ENCODE measurements around the gene RIF1.
"Not testable (repeated sequence)": the region's sequence is repeated elsewhere in the genome, so short reads cannot be mapped to it uniquely, and the experiment has no call there.

The RIF1 gene

DNA sequence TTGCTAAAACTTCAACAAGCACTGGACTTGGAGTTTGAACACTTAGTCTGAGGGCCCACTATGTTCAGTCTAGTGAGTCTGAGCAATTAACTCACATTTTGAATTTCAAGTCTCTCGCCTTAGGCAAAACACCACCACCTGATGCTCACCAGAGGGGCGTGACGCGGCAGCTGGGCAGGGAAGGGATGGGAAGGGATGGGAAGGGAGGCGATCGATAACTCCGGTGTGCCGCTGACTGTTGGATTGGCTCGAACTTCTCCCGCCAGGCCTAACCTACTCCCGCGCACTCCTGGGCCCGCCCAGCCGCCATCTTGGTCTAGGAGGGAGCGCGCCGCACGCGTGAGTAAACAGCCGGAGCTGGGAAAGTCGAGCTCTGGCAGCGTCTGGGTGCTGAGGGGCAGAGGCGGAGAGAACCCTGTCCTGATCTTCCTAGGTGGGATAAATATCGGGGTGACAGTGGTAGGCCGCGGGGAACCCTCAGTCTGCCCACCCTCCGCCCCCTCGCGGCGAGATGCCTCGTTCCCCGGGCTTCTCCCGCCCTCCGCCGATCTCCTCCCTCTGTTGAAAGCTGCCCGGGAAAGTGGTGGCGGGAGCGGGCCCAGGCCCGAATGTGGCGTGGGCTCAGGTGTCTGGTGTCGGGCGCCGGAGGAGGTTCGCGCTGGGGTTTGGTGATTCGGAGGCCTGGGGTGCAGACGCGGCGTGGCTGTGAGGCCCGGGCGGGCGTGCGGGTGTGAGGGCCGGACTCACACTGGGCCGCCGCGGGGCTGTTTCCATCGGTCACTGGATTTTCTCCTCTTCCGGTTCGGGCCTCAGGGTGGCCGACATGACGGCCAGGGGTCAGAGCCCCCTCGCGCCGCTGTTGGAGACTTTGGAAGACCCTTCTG is at the start of gene RIF1:
Gene RIF1 (plus strand): TSS at position 302 of the 884 bp plus-strand sequence. CDS start 522 bp downstream, at position 824.
- DNase-seq (ENCODE audit: low read depth in 2 of 2): peak; percentile 39 to 53

DNA sequence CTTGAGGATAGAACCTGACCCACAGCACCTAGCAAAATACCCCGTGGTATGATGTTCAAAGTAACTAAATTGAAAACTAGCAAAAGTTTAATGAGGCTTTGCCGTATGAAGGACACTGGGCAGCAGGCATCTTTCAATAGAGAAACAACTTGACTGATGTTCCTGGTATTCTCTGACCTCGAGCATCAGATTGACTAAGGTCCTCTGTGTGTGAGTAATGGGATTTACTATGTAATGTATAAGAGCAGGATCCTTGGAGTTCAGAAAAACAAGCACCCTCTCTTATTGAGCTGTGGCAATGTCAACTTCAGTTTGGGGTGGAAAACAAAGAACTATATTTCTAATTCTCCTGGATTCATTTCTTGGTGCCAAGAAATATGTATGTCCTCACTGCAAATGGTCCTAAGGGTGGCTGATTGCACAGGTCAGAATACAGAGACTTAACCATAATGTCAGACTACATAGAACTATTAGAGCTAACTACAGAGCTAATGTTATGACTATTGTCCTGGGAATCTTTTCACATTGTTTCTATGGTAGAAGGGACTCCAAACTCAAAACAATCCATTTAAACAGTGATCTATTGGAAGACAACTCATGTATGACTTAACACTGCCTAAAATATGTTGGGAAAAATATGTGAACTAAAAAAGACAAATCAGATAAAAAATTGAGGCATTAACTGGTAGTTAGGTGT is 47.9 kb upstream of the RIF1 start:
- DNase-seq (ENCODE audit: low read depth in 2 of 2): no peak

- no peak for DNase-seq (ENCODE audit: low read depth in 2 of 2)
Measured at GRCh38 chr2:151363709-151364108, 46.0 kb upstream of the RIF1 start.

GRCh38 chr2:151367571-151367970 is 42.1 kb upstream of the RIF1 start:
- DNase-seq (ENCODE audit: low read depth in 2 of 2): no peak

DNA sequence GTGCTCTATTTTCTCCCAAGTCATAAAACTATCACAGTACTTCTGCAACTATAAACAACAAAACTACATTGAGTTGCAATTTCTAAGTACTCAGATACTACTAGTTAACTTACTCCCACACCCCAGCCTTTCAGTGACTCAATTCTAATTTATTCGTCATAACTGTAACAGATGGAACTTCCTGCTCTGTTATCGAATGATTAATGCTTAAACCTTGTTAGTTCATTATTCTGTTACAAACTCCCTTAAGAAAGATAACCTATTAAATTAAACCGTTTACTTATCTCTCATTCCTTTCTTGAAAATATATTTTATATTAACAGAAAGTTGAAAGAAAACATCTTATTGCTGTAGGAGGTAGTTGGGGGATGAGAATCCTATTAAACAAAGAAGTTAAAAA is 35.3 kb upstream of the RIF1 start:
- no peak for DNase-seq (ENCODE audit: low read depth in 2 of 2)

- no peak for DNase-seq (ENCODE audit: low read depth in 2 of 2)
Measured at GRCh38 chr2:151379169-151379568, 30.5 kb upstream of the RIF1 start.

DNA sequence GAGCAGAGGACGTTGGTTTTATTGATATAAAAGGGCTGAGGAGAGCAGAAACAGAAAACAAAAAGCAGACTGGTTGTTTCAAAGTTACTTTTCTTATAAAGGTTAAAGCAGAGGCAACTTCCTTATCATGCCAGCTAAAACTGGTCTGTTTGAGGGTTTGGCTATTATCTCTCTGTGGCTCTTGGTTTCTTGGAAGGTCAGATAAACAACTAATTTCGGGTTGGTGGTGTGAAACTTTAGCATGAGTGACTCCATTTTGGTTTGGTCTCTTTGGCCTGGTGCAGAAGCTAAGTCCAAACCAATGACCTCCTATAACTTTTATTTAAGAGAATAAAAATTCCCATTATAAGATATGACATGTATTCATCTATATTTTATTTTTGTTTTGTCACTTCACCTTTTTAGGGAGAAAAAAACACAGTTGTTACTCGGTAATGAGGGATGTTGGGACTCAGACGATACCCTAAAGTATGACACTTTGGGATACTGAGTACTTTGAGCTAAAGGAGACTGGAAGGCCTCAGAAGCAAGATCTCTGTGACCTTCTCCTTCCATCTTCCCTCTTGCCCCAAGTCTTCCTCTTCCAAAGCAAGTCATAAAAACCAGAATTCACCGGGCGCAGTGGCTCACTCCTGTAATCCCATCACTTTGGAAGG is 29.0 kb upstream of the RIF1 start:
- no peak for DNase-seq (ENCODE audit: low read depth in 2 of 2)

DNA sequence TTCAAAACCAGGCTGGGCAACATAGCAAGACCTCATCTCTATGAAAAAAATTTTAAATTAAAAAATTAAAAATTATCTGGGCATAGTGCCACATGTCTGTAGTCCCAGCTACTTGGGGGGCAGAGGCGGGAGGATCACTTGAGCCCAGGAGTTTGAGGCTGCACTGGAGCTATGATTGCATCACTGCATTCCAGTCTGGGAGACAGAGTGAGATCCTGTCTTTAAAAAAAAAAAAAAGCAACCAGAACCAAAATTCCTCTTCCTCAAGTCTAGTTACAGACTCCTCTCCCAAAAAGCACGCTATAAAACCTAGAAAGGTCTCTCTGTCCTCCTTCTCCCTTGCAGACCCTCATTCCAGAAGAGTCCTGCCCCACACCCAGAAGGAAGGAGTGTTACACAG is 28.4 kb upstream of the RIF1 start:
- DNase-seq (ENCODE audit: low read depth in 2 of 2): no peak

DNA sequence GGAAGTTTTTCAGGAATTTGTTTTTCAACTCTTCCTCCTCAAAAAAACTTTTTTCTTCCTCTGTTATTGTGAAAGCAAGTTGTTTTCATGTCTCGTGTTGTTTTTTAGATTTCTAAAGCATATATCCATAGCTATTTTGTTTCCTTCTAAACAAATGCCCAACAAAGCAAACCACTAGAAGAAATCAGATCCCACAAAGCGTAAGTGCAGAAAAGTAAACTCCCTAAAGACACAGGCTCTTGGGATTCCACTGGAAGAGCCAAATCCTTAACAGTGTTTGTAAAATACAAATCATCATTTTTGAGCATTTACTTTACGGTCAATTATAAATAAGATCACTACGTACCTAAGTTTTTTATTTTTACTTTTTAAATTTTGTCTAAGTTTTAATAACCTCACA is 21.7 kb upstream of the RIF1 start:
- no peak for DNase-seq (ENCODE audit: low read depth in 2 of 2)

GRCh38 chr2:151391436-151391835 is 18.3 kb upstream of the RIF1 start:
- DNase-seq (ENCODE audit: low read depth in 2 of 2): no peak

- DNase-seq (ENCODE audit: low read depth in 2 of 2): no peak
Measured at GRCh38 chr2:151394509-151394908, 15.2 kb upstream of the RIF1 start.

DNA sequence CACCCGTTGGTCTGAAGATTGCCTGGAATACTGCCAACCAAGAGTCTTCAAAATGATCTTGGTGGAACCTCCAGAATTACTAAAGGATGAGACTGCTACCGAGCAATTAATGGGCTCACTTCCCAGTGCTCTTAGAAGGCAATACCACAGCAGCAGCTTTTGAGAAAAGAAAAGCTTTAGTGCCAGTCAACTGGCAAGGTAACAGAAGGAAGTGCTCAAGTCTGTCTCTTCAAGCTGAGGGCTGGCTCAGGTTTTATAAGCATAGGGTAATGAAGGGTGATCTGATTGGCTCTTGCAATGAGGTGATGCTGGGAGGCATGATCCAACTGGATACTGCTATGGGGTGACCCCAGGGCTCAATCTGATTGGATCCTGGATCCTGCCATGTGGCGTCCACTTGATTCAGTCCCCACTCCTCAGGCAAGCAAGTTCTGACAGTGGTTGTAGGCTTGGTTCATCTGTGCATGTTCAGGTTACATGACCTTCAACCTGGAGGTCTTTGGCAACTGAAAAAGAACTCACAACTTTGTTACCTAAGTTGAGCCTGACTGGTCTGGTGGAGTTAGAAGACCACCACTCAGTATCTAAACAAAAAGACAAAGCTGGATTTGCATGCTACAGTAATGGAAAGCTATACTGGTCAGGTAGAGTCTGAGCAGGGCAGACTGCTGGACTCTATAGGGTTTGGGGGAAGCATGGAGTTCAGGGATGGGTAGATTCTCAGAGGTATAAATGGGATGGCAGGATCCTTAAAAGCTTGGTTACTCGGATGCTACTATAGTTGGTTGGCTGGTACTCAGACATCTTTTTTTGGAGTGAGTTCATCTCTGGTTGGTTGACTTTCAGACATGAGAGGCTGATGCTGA is 14.0 kb upstream of the RIF1 start:
- no peak for DNase-seq (ENCODE audit: low read depth in 2 of 2)

GRCh38 chr2:151399981-151400380 is 9.7 kb upstream of the RIF1 start:
- no peak for DNase-seq (ENCODE audit: low read depth in 2 of 2)

DNA sequence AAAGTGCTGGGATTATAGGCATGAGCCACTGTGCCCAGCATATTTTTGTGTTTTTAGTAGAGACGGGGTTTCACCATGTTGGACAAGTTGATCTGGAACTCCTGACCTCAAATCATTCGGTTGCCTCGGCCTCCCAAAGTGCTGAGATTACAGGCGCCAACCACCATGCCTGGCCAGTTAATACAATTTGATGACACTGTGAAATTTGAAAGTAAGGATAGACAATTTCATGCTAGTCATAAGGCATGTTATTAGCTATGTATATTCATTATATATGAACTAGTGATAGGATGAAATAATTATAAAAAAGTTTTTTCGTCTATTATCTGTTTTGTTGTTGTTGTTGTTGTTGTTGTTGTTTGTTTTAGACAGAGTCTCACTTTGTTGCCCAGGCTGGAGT is 8.6 kb upstream of the RIF1 start:
- DNase-seq (ENCODE audit: low read depth in 2 of 2): no peak

GRCh38 chr2:151403914-151404313 is 5.8 kb upstream of the RIF1 start:
- no peak for DNase-seq (ENCODE audit: low read depth in 2 of 2)

DNA sequence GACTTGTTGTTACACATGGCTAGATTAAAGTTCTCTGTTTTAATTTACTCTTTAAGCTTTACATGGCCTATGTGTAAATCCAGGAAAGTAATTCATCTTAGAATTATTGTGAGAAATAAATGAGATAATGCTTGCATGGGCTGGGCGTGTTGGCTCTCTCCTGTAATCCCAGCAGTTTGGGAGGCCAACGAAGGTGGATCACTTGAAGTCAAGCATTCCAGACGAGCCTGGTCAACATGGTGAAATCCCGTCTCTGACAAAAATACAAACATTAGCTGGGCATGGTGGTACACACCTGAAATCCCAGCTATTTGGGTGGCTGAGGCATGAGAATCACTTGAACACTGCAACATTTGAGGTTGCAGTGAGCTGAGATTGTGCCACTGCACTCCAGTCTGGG is 4.3 kb upstream of the RIF1 start:
- no peak for DNase-seq (ENCODE audit: low read depth in 2 of 2)

DNA sequence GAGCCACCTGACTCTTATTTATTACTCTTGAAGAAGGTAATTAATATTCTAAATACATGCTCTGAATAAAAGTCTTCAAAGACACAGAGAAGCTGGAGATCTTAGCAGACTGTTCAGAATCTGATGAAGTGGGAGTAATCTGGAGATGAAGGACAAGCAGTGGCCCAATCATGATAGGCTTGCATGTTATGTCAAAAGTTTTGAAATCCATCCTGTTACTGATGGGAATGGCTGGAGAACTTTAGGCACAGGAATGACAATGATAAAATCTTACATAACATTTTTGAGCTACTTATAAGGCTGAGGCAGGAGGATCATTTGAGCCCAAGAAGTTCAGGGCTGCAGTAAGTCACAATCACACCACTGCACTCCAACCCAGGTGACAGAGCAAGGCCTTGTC is 2.4 kb upstream of the RIF1 start:
- no peak for DNase-seq (ENCODE audit: low read depth in 2 of 2)

GRCh38 chr2:151408788-151409600 is 708 bp upstream of the RIF1 start:
- no peak for DNase-seq (ENCODE audit: low read depth in 2 of 2)

- peak in 1 of 2 donors; percentile 23 for DNase-seq (ENCODE audit: low read depth in 2 of 2)
Measured at GRCh38 chr2:151410485-151410834, 758 bp downstream of the RIF1 start.

GRCh38 chr2:151417650-151418049 is 7.9 kb downstream of the RIF1 start:
- no peak for DNase-seq (ENCODE audit: low read depth in 2 of 2)

DNA sequence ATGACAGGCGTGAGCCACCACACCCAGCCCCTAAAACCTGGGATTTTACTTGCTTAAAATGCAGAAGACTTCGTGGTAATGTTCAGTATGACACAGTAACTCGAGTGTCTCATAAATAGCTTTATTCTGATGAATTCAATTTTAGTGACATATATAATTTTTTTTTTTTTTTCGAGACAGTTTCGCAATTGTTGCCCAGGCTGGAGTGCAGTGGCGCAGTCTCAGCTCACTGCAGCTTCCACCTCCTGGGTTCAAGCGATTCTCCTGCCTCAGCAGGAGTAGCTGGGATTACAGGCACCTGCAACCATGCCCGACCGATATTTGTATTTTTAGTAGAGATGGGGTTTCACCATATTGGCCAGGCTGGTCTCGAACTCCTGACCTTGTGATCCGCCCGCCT is 12.0 kb downstream of the RIF1 start:
- DNase-seq (ENCODE audit: low read depth in 2 of 2): not testable (repeated sequence)
